Gastrocnemius medialis (tissue), 4 donors: ENCODE data around the gene COBLL1.

Experiments used
- CTCF ChIP-seq, 5 experiments: fragments of 450-650 bp in 3 of 5; fragments of 200-600 bp in 2 of 5; sonication (generic) in 2 of 5; IDR thresholded peaks in 4 of 5; conservative IDR thresholded peaks in 1 of 5; 1 replicate in 4 of 5; 2 replicates in 1 of 5; pipeline ENCODE4 v1.5.1; 2016 to 2019; ENCODE audit warnings: antibody characterized with exemption in 5 of 5, mild to moderate bottlenecking in 3 of 5, moderate library complexity in 3 of 5
- POLR2A ChIP-seq, 2 donors: fragments of 450-650 bp; IDR thresholded peaks; one replicate each; pipeline ENCODE4 v1.6.1; 2017; ENCODE audit warnings: antibody characterized with exemption in 2 of 2, mild to moderate bottlenecking in 2 of 2, moderate library complexity in 2 of 2

DNA sequence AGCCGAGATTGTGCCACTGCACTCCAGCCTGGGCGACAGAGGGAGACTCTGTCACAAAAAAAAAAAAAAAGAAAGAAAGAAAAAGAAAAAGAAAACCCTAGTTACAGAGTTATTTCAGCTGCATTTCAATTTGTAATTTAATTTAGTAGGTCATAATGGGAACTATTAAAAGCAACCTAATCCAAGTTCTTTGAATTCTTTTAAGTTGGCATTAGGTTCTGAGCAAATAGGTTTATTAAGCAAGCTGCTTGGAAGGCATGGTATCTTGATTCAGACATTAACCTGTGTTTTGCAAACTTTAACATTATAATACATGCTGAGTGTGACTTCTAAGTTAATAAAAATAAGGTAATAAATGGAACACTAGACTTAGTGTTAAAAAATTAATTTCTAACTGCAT is 29.8 kb upstream of the COBLL1 start:
- TF ChIP-seq CTCF (IDR thresholded peaks at IDR 0.05 in 4 of 5, conservative IDR thresholded peaks at IDR 0.05 in 1 of 5) (no peak), POLR2A (IDR thresholded peaks at IDR 0.05) (no peak)
